LNCAP (cell line): Measurements from ENCODE around the gene KIF1A.

Experiments
- CTCF ChIP-seq: fragments of 450-650 bp; IDR thresholded peaks from 2 replicates; pipeline ENCODE4 v1.5.1; 2017; ENCODE audit warnings: mild to moderate bottlenecking

Gene KIF1A

GRCh38 chr2:240819858-240820606 is at the start of gene KIF1A:
KIF1A (minus strand) TSS chr2:240820219; CDS start chr2:240797752, 22,467 bp downstream.
- no peak for TF ChIP-seq CTCF

- TF ChIP-seq CTCF = no peak
These were observed 49.3 kb upstream of the KIF1A start for GRCh38 chr2:240869109-240869955.

GRCh38 chr2:240868286-240869108 is 48.5 kb upstream of the KIF1A start, which contains the start of gene AGXT:
AGXT (plus strand) TSS chr2:240868824; CDS start chr2:240868866, 42 bp downstream.
- no peak for TF ChIP-seq CTCF

- no peak for TF ChIP-seq CTCF
These were observed 45.4 kb upstream of the KIF1A start for GRCh38 chr2:240865391-240865790.

GRCh38 chr2:240864475-240864874 is 44.5 kb upstream of the KIF1A start:
- no peak for TF ChIP-seq CTCF

GRCh38 chr2:240861547-240861946 is 41.5 kb upstream of the KIF1A start:
- TF ChIP-seq CTCF = no peak

- TF ChIP-seq CTCF = no peak
These were observed 38.9 kb upstream of the KIF1A start for GRCh38 chr2:240858871-240859270.
